ENCODE measurements around the gene KLHL22.

GRCh38 chr22:20464096-20464614 is 31.4 kb downstream of the KLHL22 start:
- TF ChIP-seq TCF4 (CRISPR knock-in tag; IDR thresholded peaks at IDR 0.05; ENCODE audit: borderline replicate concordance) (no peak), GLIS3 (CRISPR knock-in tag; IDR thresholded peaks at IDR 0.05) (no peak), ZFP3 (CRISPR knock-in tag; IDR thresholded peaks at IDR 0.05) (no peak), CREB5 (CRISPR knock-in tag; IDR thresholded peaks at IDR 0.05; ENCODE audit: low read depth) (no peak), CSDC2 (CRISPR knock-in tag; IDR thresholded peaks at IDR 0.05) (no peak), ZFP30 (CRISPR knock-in tag; IDR thresholded peaks at IDR 0.05) (no peak), ISL1 (CRISPR knock-in tag; IDR thresholded peaks at IDR 0.05) (no peak), ESRRG (CRISPR knock-in tag; IDR thresholded peaks at IDR 0.05) (no peak), PATZ1 (CRISPR knock-in tag; IDR thresholded peaks at IDR 0.05; ENCODE audit: borderline replicate concordance) (no peak), ARNTL (CRISPR knock-in tag; IDR thresholded peaks at IDR 0.05; ENCODE audit: borderline replicate concordance, low read depth) (no peak), ZC3H10 (CRISPR knock-in tag; IDR thresholded peaks at IDR 0.05) (no peak), ZNF8 (CRISPR knock-in tag; IDR thresholded peaks at IDR 0.05) (no peak), OSR1 (CRISPR knock-in tag; IDR thresholded peaks at IDR 0.05) (no peak), ZNF70 (CRISPR knock-in tag; IDR thresholded peaks at IDR 0.05) (no peak)
